ENCODE measurements around the gene RINL. TPM values are rescaled to one million over a fixed set of nuclear protein-coding genes. Genes with fewer than 3 reads are reported as not detected.
"Not testable (repeated sequence)": the region's sequence is repeated elsewhere in the genome, so short reads cannot be mapped to it uniquely, and the experiment has no call there.

Gene RINL
- total RNA-seq, 1 experiment from 2014 or later, result 5.7 TPM

DNA sequence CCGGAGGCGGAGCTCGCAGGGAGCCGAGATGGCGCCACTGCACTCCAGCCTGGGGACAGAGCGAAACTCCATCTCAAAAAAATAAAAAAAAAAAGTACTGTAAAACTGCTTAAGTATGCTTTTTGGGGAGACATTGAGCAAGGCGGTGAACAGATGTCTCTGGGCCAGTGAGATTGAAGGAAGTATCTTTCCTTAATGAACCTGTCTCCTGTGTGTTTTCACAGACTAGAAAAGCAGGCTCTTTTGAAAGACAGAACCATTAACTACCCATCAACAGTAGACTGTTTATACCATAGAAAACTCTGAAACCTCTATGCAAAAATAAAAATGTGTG, 45.0 kb downstream of the RINL start:
- intact Hi-C loops (cut with micrococcal nuclease; ENCODE audit: unreplicated experiment), result no loop called here
- ChIA-PET POLR2A (ENCODE audit: low non-redundant PET) (no interaction called here), CTCF (no interaction called here)
- H3K36me3 ChIP-seq (ENCODE audit: insufficient read depth, low read length, poor library complexity, severe bottlenecking), result peaks cover 31% of the 10 kb centered on the region
- H3K9me3 ChIP-seq (ENCODE audit: low read depth, low read length, poor library complexity, severe bottlenecking), result no peaks in the 10 kb centered on the region
- H3K4me1 ChIP-seq (ENCODE audit: insufficient read depth, low read length, poor library complexity, severe bottlenecking), result peaks cover 12% of the 10 kb centered on the region
- H3K27me3 ChIP-seq (replicated peaks; ENCODE audit: insufficient read depth, low read depth, low read length, poor library complexity), result no peaks in the 10 kb centered on the region
- BruUV-seq (replicated peaks), result no TSS peak
- H3K27ac ChIP-seq (ENCODE audit: low read depth, low read length, poor library complexity, severe bottlenecking), result peak overlapping the region; percentile 82
- DNase-seq (ENCODE audit: low spot score), result no peak
- no peak overlapping the region for H3K4me3 ChIP-seq (ENCODE audit: low read depth, low read length, poor library complexity, severe bottlenecking)
- no peak for TF ChIP-seq EZH2 (IDR thresholded peaks at IDR 0.05; ENCODE audit: borderline replicate concordance, low read depth, low read length, poor library complexity, severe bottlenecking)
- TF ChIP-seq, protein P1, sequence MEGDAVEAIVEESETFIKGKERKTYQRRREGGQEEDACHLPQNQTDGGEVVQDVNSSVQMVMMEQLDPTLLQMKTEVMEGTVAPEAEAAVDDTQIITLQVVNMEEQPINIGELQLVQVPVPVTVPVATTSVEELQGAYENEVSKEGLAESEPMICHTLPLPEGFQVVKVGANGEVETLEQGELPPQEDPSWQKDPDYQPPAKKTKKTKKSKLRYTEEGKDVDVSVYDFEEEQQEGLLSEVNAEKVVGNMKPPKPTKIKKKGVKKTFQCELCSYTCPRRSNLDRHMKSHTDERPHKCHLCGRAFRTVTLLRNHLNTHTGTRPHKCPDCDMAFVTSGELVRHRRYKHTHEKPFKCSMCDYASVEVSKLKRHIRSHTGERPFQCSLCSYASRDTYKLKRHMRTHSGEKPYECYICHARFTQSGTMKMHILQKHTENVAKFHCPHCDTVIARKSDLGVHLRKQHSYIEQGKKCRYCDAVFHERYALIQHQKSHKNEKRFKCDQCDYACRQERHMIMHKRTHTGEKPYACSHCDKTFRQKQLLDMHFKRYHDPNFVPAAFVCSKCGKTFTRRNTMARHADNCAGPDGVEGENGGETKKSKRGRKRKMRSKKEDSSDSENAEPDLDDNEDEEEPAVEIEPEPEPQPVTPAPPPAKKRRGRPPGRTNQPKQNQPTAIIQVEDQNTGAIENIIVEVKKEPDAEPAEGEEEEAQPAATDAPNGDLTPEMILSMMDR (conservative IDR thresholded peaks at IDR 0.05; ENCODE audit: low read depth, low read length), result no peak

GRCh38 chr19:38831142-38831605, 46.9 kb downstream of the RINL start:
- peak overlapping the region; percentile 82 for H3K27ac ChIP-seq (ENCODE audit: low read depth, low read length, poor library complexity, severe bottlenecking)

DNA sequence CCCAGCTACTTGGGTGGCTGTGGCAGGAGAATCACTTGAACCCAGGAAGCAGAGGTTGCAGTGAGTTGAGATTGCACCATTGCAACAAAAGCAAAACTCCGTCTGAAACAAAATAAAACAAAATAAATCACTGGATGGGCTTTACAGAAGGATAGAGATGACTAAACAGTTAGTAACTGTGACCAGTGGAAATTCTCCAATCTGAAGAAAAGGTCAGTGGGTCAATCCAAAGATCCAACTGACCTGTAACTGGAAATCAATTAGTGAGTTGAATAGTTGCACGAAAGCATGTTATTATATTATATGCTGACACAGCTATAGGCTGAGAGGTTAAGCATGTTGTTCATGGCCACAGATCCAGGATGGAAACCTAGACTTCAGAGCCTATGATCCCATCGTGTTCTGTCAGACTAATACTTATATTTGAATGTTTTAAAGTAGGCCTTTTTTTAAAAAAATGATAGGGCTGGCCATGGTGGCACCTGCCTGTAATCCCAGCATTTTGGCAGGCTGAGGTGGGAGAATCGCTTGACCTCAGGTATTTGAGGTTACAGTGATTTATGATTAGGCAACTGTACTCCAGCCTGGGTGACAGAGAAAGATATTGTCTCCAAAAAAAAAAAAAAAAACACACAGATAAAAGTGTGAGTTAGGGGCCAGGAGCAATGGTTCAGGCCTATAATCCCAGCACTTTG, 47.9 kb downstream of the RINL start:
- no peak overlapping the region for H3K4me3 ChIP-seq (ENCODE audit: low read depth, low read length, poor library complexity, severe bottlenecking)
- no peak for DNase-seq (ENCODE audit: low spot score)
- intact Hi-C loops (cut with micrococcal nuclease; ENCODE audit: unreplicated experiment), result no loop called here
- H3K27me3 ChIP-seq (replicated peaks; ENCODE audit: insufficient read depth, low read depth, low read length, poor library complexity), result no peaks in the 10 kb centered on the region
- no peaks in the 10 kb centered on the region for H3K9me3 ChIP-seq (ENCODE audit: low read depth, low read length, poor library complexity, severe bottlenecking)
- TF ChIP-seq EZH2 (IDR thresholded peaks at IDR 0.05; ENCODE audit: borderline replicate concordance, low read depth, low read length, poor library complexity, severe bottlenecking), result no peak
- TF ChIP-seq, protein P1 (conservative IDR thresholded peaks at IDR 0.05; ENCODE audit: low read depth, low read length), result no peak
- ChIA-PET CTCF (no interaction called here), POLR2A (ENCODE audit: low non-redundant PET) (interaction anchor here (0.6 to 0.7 kb wide), 2 partner anchors 21 to 236 kb away, joined by 3 to 11 read pairs; no protein-coding TSS in a partner anchor)
- H3K27ac ChIP-seq (ENCODE audit: low read depth, low read length, poor library complexity, severe bottlenecking), result no peak overlapping the region
- no TSS peak for BruUV-seq (replicated peaks)
- H3K36me3 ChIP-seq (ENCODE audit: insufficient read depth, low read length, poor library complexity, severe bottlenecking), result peaks cover 7% of the 10 kb centered on the region
- H3K4me1 ChIP-seq (ENCODE audit: insufficient read depth, low read length, poor library complexity, severe bottlenecking), result peaks cover 12% of the 10 kb centered on the region

More at GRCh38 chr19:38831142-38831605, 46.9 kb downstream of the RINL start:
- CTCF ChIA-PET, result no interaction called here
- Histone ChIP-seq H3K4me3 (ENCODE audit: low read depth, low read length, poor library complexity, severe bottlenecking) (peak overlapping the region; percentile 67), H3K4me1 (ENCODE audit: insufficient read depth, low read length, poor library complexity, severe bottlenecking) (peaks cover 12% of the 10 kb centered on the region), H3K9me3 (ENCODE audit: low read depth, low read length, poor library complexity, severe bottlenecking) (no peaks in the 10 kb centered on the region), H3K36me3 (ENCODE audit: insufficient read depth, low read length, poor library complexity, severe bottlenecking) (peaks cover 17% of the 10 kb centered on the region), H3K27me3 (replicated peaks; ENCODE audit: insufficient read depth, low read depth, low read length, poor library complexity) (no peaks in the 10 kb centered on the region)
- TF ChIP-seq, protein P1 (conservative IDR thresholded peaks at IDR 0.05; ENCODE audit: low read depth, low read length), result no peak
- TF ChIP-seq EZH2 (IDR thresholded peaks at IDR 0.05; ENCODE audit: borderline replicate concordance, low read depth, low read length, poor library complexity, severe bottlenecking), result no peak
- intact Hi-C loops (cut with micrococcal nuclease; ENCODE audit: unreplicated experiment), result no loop called here
- BruUV-seq (replicated peaks), result TSS peak; percentile 56
- POLR2A ChIA-PET (ENCODE audit: low non-redundant PET), result interaction anchor here (0.5 to 1.2 kb wide), 4 partner anchors 18 to 235 kb away, joined by 3 to 6 read pairs (median 4); no protein-coding TSS in a partner anchor
- DNase-seq (ENCODE audit: low spot score), result no peak

DNA sequence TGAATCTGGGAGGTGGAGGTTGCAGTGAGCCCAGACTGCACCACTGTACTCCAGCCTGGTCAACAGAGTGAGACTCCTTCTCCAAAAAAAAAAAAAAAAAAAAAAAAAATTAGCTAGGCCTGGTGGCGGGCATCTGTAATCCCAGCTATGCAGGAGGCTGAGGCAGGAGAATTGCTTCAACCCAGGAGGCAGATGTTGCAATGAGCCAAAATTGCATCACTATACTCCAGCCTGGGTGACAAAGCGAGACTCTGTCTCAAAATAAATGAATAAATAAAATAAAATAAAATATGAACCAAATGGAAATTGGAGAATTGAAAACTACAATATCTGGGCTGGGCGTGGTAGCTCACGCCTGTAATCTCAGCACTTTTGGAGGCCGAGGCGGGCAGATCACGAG, 48.9 kb downstream of the RINL start:
- ChIA-PET POLR2A (ENCODE audit: low non-redundant PET) (interaction anchor here (0.6 kb wide), 1 partner anchor 285 kb away, joined by 6 read pairs; no protein-coding TSS in a partner anchor), CTCF (interaction anchor here (0.6 kb wide), 1 partner anchor 409 kb away, joined by 5 read pairs; no protein-coding TSS in a partner anchor)
- H3K27ac ChIP-seq (ENCODE audit: low read depth, low read length, poor library complexity, severe bottlenecking); BruUV-seq (replicated peaks); H3K9me3 ChIP-seq (ENCODE audit: low read depth, low read length, poor library complexity, severe bottlenecking); DNase-seq (ENCODE audit: low spot score); H3K27me3 ChIP-seq (replicated peaks; ENCODE audit: insufficient read depth, low read depth, low read length, poor library complexity); intact Hi-C loops (cut with micrococcal nuclease; ENCODE audit: unreplicated experiment); H3K4me3 ChIP-seq (ENCODE audit: low read depth, low read length, poor library complexity, severe bottlenecking); H3K36me3 ChIP-seq (ENCODE audit: insufficient read depth, low read length, poor library complexity, severe bottlenecking): not testable (repeated sequence)
- peaks cover 12% of the 10 kb centered on the region for H3K4me1 ChIP-seq (ENCODE audit: insufficient read depth, low read length, poor library complexity, severe bottlenecking)

Measured in A673 (cell line).